NT2/D1 (cell line): Measurements from ENCODE around the gene HK2.
"Not testable (repeated sequence)": the region's sequence is repeated elsewhere in the genome, so short reads cannot be mapped to it uniquely, and the experiment has no call there.

Source experiments
- SUZ12 ChIP-seq: IDR thresholded peaks from 2 replicates; pipeline ENCODE4 v1.6.1; 2011; ENCODE audit not compliant: insufficient read length, insufficient read depth; ENCODE audit errors: extremely low read depth
- YY1 ChIP-seq: IDR thresholded peaks from 2 replicates; pipeline ENCODE4 v1.6.1; 2011; ENCODE audit not compliant: insufficient read length, insufficient read depth
- ZNF274 ChIP-seq: IDR thresholded peaks from 2 replicates; pipeline ENCODE4 v1.6.1; 2011; ENCODE audit warnings: mild to moderate bottlenecking, low read depth, low read length

DNA sequence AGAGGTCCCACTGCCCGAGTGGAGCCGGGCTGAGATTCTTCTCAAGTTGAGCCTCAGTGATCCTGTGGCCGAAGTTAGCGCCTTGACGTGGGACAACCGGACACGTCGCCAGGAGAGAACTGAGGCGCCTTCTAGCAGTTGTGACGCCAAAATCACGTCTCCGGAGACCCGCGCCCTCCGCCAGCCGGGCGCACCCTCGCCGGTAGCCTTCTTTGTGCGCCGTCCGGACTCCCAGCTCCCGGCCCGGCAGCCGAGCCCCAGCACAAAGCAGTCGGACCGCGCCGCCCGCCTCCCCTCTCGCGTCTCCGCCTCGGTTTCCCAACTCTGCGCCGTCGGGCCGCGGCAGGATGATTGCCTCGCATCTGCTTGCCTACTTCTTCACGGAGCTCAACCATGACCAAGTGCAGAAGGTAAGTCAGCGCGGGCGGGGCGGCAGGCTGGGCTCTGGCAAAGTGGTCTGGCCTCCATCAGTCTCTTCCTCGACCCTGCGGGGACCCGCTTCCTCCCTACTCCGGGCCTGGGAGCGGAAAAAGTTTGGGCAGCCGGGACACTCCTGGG is 386 bp downstream of the HK2 start:
- TF ChIP-seq YY1, SUZ12, ZNF274: not testable (repeated sequence)
